ENCODE data around the gene CCDC186.

- no peak for TF ChIP-seq CTCF (conservative IDR thresholded peaks at IDR 0.05; ENCODE audit: low read depth, low read length)
- TF ChIP-seq EZH2 (IDR thresholded peaks at IDR 0.05; ENCODE audit: low read length, unreplicated experiment), result no peak
Observed at GRCh38 chr10:114073395-114074186, 100.4 kb downstream of the CCDC186 start.

Measured in PC-3 (cell line).